OCI-LY7 (cell line): ENCODE measurements around the gene NHS.

Source experiments
- EZH2phosphoT487 ChIP-seq: fragments of 200-600 bp; sonication (generic); IDR thresholded peaks from 2 replicates; pipeline ENCODE4 v1.6.1; 2018; ENCODE audit warnings: low read depth, borderline replicate concordance, mild to moderate bottlenecking, mixed run types, antibody characterized with exemption, low read length, moderate library complexity, mixed read lengths
- TF ChIP-seq, protein P1 (sequence below): fragments of 200-600 bp; sonication (generic); conservative IDR thresholded peaks from 2 replicates; pipeline ENCODE4 v1.5.1; 2014; ENCODE audit warnings: mild to moderate bottlenecking, antibody characterized with exemption, low read length, moderate library complexity, mixed read lengths

GRCh38 chrX:17566740-17567139, 191.7 kb downstream of the NHS start:
- TF ChIP-seq, protein P1, sequence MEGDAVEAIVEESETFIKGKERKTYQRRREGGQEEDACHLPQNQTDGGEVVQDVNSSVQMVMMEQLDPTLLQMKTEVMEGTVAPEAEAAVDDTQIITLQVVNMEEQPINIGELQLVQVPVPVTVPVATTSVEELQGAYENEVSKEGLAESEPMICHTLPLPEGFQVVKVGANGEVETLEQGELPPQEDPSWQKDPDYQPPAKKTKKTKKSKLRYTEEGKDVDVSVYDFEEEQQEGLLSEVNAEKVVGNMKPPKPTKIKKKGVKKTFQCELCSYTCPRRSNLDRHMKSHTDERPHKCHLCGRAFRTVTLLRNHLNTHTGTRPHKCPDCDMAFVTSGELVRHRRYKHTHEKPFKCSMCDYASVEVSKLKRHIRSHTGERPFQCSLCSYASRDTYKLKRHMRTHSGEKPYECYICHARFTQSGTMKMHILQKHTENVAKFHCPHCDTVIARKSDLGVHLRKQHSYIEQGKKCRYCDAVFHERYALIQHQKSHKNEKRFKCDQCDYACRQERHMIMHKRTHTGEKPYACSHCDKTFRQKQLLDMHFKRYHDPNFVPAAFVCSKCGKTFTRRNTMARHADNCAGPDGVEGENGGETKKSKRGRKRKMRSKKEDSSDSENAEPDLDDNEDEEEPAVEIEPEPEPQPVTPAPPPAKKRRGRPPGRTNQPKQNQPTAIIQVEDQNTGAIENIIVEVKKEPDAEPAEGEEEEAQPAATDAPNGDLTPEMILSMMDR = no peak
- TF ChIP-seq EZH2phosphoT487 = no peak
